Measurements from ENCODE around the gene TCAP.

Gene TCAP

GRCh38 chr17:39651923-39652586 lies 13.1 kb upstream of the TCAP start:
- no peak for DNase-seq

GRCh38 chr17:39652587-39653315 lies 12.4 kb upstream of the TCAP start:
- no peak for DNase-seq

GRCh38 chr17:39653316-39653661 lies 11.9 kb upstream of the TCAP start:
- DNase-seq: no peak

GRCh38 chr17:39653662-39654331 lies 11.4 kb upstream of the TCAP start:
- peak; percentile 70 to 84 for DNase-seq

- DNase-seq: no peak
Measured at GRCh38 chr17:39655105-39655504, 10.0 kb upstream of the TCAP start.

GRCh38 chr17:39658346-39658745 lies 6.8 kb upstream of the TCAP start:
- DNase-seq: no peak

- DNase-seq: no peak
Measured at GRCh38 chr17:39658760-39659159, 6.4 kb upstream of the TCAP start.

GRCh38 chr17:39659279-39660010 lies 5.7 kb upstream of the TCAP start:
- no peak for DNase-seq

GRCh38 chr17:39660011-39660360 lies 5.2 kb upstream of the TCAP start:
- no peak for DNase-seq

- no peak for DNase-seq
Measured at GRCh38 chr17:39660397-39661385, 4.5 kb upstream of the TCAP start.

GRCh38 chr17:39661744-39662541 lies 3.2 kb upstream of the TCAP start:
- DNase-seq: no peak

- DNase-seq: no peak
Measured at GRCh38 chr17:39662551-39663339, 2.4 kb upstream of the TCAP start.

- DNase-seq: no peak
Measured at GRCh38 chr17:39663340-39663687, 1.8 kb upstream of the TCAP start.

- DNase-seq: no peak
Measured at GRCh38 chr17:39663688-39664580, 1.2 kb upstream of the TCAP start.

GRCh38 chr17:39665642-39666224 lies 584 bp downstream of the TCAP start:
- DNase-seq: no peak

- no peak for DNase-seq
Measured at GRCh38 chr17:39666231-39666600, 1.1 kb downstream of the TCAP start.

- DNase-seq: no peak
Measured at GRCh38 chr17:39666601-39667261, 1.6 kb downstream of the TCAP start.

- no peak for DNase-seq
Measured at GRCh38 chr17:39667262-39667944, 2.3 kb downstream of the TCAP start.
